SK-N-SH (cell line): ENCODE data around the gene SLC10A1. TPM values are rescaled to one million over a fixed set of nuclear protein-coding genes. Genes with fewer than 3 reads are reported as not detected.

Experiments used
- CTCF ChIA-PET: fragments of 300-600, 350-600 bp; formaldehyde crosslinking; extraction: SDS; loops from one replicate; lab custom pipeline; 2021; lab: Yijun Ruan, JAX
- POLR2A ChIA-PET: fragments of 350-600 bp; sonication (Branson Sonifier 250); formaldehyde crosslinking; extraction: SDS; loops from one replicate; lab custom pipeline; 2020; ENCODE audit warnings: antibody characterized with exemption, inconsistent platforms; lab: Yijun Ruan, JAX
- DNase-seq: peaks from one replicate; pipeline ENCODE4 v3.0.0; 2012
- H2AFZ ChIP-seq: fragments of 200-600 bp; sonication (generic); 2 replicates; pipeline ENCODE4 v1.8.1; 2016; ENCODE audit warnings: antibody characterized with exemption, mild to moderate bottlenecking, low read depth
- H3F3A ChIP-seq: fragments of 200-600 bp; sonication (generic); replicated peaks from 2 replicates; pipeline ENCODE3; 2016; ENCODE audit warnings: antibody characterized with exemption, mild to moderate bottlenecking; ENCODE audit not compliant: insufficient read depth
- H3K27ac ChIP-seq, 2 experiments: fragments of 200-500 bp in 1 of 2; fragments of 200-600 bp in 1 of 2; sonication (Bioruptor generic) in 1 of 2; sonication (generic), shearing (Covaris generic) in 1 of 2; 2 replicates each; pipeline versions ENCODE4 v1.5.1 to v1.6.1; 2014 to 2016; ENCODE audit warnings: low read depth in 2 of 2, inconsistent platforms in 1 of 2, low read length in 1 of 2, mild to moderate bottlenecking in 1 of 2, mixed read lengths in 1 of 2
- H3K27me3 ChIP-seq: fragments of 200-600 bp; sonication (generic), shearing (Covaris generic); 2 replicates; pipeline ENCODE4 v1.6.1; 2016; ENCODE audit warnings: mixed run types; ENCODE audit not compliant: insufficient read depth
- H3K36me3 ChIP-seq, 2 experiments: fragments of 200-500 bp in 1 of 2; fragments of 200-600 bp in 1 of 2; sonication (Bioruptor generic) in 1 of 2; sonication (generic) in 1 of 2; replicated peaks in 1 of 2; 2 replicates each; pipeline versions ENCODE3 to v1.5.1; 2014 to 2016; ENCODE audit warnings: low read length in 1 of 2, mild to moderate bottlenecking in 1 of 2; ENCODE audit not compliant: insufficient read depth in 2 of 2, control insufficient read depth in 1 of 2
- H3K4me1 ChIP-seq, 2 experiments: fragments of 200-500 bp in 1 of 2; fragments of 200-600 bp in 1 of 2; sonication (Bioruptor generic) in 1 of 2; sonication (generic), shearing (Covaris generic) in 1 of 2; 2 replicates each; pipeline versions ENCODE4 v1.5.1 to v1.6.1; 2014 to 2016; ENCODE audit warnings: low read depth in 1 of 2, low read length in 1 of 2, mixed run types in 1 of 2; ENCODE audit not compliant: insufficient read depth in 2 of 2, control insufficient read depth in 1 of 2
- H3K4me2 ChIP-seq: fragments of 200-600 bp; sonication (generic), shearing (Covaris generic); 2 replicates; pipeline ENCODE4 v1.6.1; 2017; ENCODE audit warnings: mixed run types
- H3K4me3 ChIP-seq, 2 experiments: fragments of 200-500 bp in 1 of 2; fragments of 200-600 bp in 1 of 2; sonication (Bioruptor generic) in 1 of 2; sonication (generic), shearing (Covaris generic) in 1 of 2; 2 replicates each; pipeline versions ENCODE4 v1.5.1 to v1.8.1; 2014 to 2016; ENCODE audit warnings: low read depth in 2 of 2, inconsistent platforms in 1 of 2, low read length in 1 of 2, mild to moderate bottlenecking in 1 of 2, mixed read lengths in 1 of 2, moderate library complexity in 1 of 2
- H3K79me2 ChIP-seq: fragments of 200-600 bp; sonication (generic); 2 replicates; pipeline ENCODE4 v1.8.1; 2017; ENCODE audit warnings: mild to moderate bottlenecking; ENCODE audit not compliant: insufficient read depth
- H3K9ac ChIP-seq: fragments of 200-600 bp; sonication (generic); 2 replicates; pipeline ENCODE4 v1.6.1; 2017; ENCODE audit warnings: mixed run types
- H3K9me2 ChIP-seq: fragments of 200-600 bp; sonication (generic); 2 replicates; pipeline ENCODE4 v1.6.1; 2017; ENCODE audit warnings: mixed run types
- H3K9me3 ChIP-seq: fragments of 200-600 bp; sonication (generic); 2 replicates; pipeline ENCODE4 v1.6.1; 2017; ENCODE audit warnings: mixed run types, mild to moderate bottlenecking, moderate library complexity
- H4K20me1 ChIP-seq: fragments of 200-600 bp; sonication (generic); 2 replicates; pipeline ENCODE4 v1.6.1; 2017; ENCODE audit warnings: mild to moderate bottlenecking, mixed run types; ENCODE audit not compliant: insufficient read depth
- EP300 ChIP-seq, 2 experiments: IDR thresholded peaks; 2 replicates each; pipeline versions ENCODE4 v1.4.0 to v1.6.1; 2012; ENCODE audit warnings: borderline replicate concordance in 1 of 2, low read depth in 1 of 2, low read length in 1 of 2
- EZH2phosphoT487 ChIP-seq: fragments of 200-600 bp; sonication (generic); IDR thresholded peaks from 2 replicates; pipeline ENCODE4 v1.6.1; 2017; ENCODE audit warnings: low read depth, mixed run types, mild to moderate bottlenecking, antibody characterized with exemption, moderate library complexity, borderline replicate concordance
- NRF1 ChIP-seq: IDR thresholded peaks from 2 replicates; pipeline ENCODE4 v1.6.1; 2012; ENCODE audit warnings: low read depth, mild to moderate bottlenecking, low read length
- POLR2AphosphoS5 ChIP-seq: IDR thresholded peaks from 2 replicates; pipeline ENCODE4 v1.6.1; 2012; ENCODE audit warnings: low read depth, low read length
- RCOR1 ChIP-seq: fragments of 150-350 bp; IDR thresholded peaks from 2 replicates; pipeline ENCODE4 v1.6.1; 2017; ENCODE audit warnings: antibody characterized with exemption, low read length
- SMC3 ChIP-seq: IDR thresholded peaks from 2 replicates; pipeline ENCODE4 v1.6.1; 2012; ENCODE audit warnings: low read depth, low read length, improper control_type of control experiment
- TAF1 ChIP-seq: IDR thresholded peaks from 2 replicates; pipeline ENCODE4 v1.6.1; 2012; ENCODE audit warnings: low read depth, mild to moderate bottlenecking, low read length, moderate library complexity, borderline replicate concordance
- YY1 ChIP-seq: IDR thresholded peaks from 2 replicates; pipeline ENCODE4 v1.4.0; 2012; ENCODE audit warnings: low read depth, mild to moderate bottlenecking
- WGBS: methylation state at CpG from one replicate; pipeline ENCODE4 v1.1.6; 2017; ENCODE audit warnings: low lambda C conversion rate; 5-methylcytosine and 5-hydroxymethylcytosine counted together
- polyA plus RNA-seq, 3 experiments: library from polyadenylated mRNA; depleted of rRNA; stranded (reverse); fragments of >200 nt; gene quantifications; 2 replicates each; pipeline ENCODE4 v1.2.3, GENCODE V29; 2012
- TF ChIP-seq, protein P1 (sequence below): IDR thresholded peaks from 2 replicates; pipeline ENCODE4 v1.6.1; 2012; ENCODE audit warnings: mild to moderate bottlenecking, low read depth, low read length, moderate library complexity
- TF ChIP-seq, protein P2 (sequence below): IDR thresholded peaks from 2 replicates; pipeline ENCODE4 v1.4.0; 2012; ENCODE audit warnings: low read depth, borderline replicate concordance
- TF ChIP-seq, protein P3 (sequence below): fragments of 200-600 bp; sonication (generic); IDR thresholded peaks from 2 replicates; pipeline ENCODE4 v1.6.1; 2017; ENCODE audit warnings: antibody characterized with exemption, mild to moderate bottlenecking, moderate library complexity

Gene SLC10A1
- polyA plus RNA-seq, 1 of the 3 experiments (the other 2 are of a cell fraction), result not detected

DNA sequence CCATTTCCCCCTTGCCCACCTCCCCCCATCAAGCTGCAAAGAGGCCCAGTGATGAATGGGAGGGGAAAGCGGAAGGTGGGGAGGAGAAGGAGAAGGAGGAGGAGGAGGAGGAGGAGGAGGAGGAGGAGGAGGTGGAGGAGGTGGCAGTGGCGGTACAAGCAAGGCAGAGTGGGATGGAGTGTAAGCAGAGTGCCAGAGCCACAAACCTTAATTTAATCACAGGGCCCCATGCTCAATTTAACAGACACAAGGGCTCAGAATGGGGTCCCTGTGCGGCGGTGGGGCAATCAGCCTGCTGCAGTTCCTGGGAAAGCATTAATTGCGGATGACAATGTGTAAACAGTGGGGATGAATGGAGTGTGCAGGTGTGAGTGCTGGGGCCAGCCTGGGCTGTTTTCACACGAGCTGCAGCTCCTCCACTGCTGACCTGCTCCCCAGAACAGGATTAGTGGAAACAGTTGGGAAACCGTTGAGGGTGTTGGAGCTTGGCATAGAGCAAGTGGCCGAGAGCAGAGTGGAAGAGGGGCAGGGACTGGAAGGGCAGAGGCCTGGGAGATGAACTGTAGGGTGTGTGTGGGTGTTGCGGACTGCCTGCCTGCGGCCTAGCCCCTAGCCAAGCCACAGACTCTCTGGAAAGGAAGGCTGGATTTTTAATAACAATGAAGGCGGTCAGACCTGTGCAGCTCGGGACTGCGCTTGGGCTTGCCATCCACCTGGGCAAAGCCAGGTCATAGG is 45.8 kb upstream of the SLC10A1 start:
- H3K27ac ChIP-seq, result no peak overlapping the region
- no peaks in the 10 kb centered on the region for H3K9me2 ChIP-seq
- H3K36me3 ChIP-seq, result no peaks in the 10 kb centered on the region
- no peaks in the 10 kb centered on the region for H3F3A ChIP-seq
- H3K27me3 ChIP-seq, result no peaks in the 10 kb centered on the region
- no peak overlapping the region for H3K9ac ChIP-seq
- ChIA-PET POLR2A (no interaction called here), CTCF (interaction anchor here (0.7 to 4.2 kb wide), 5 partner anchors 24 to 203 kb away, joined by 3 to 12 read pairs (median 5); no protein-coding TSS in a partner anchor)
- DNase-seq, result no peak
- no peaks in the 10 kb centered on the region for H3K79me2 ChIP-seq
- H3K4me1 ChIP-seq, result peaks cover 0 to 11% of the 10 kb centered on the region in 2 experiments; a peak in 1 of 4 replicates
- TF ChIP-seq, protein P1, sequence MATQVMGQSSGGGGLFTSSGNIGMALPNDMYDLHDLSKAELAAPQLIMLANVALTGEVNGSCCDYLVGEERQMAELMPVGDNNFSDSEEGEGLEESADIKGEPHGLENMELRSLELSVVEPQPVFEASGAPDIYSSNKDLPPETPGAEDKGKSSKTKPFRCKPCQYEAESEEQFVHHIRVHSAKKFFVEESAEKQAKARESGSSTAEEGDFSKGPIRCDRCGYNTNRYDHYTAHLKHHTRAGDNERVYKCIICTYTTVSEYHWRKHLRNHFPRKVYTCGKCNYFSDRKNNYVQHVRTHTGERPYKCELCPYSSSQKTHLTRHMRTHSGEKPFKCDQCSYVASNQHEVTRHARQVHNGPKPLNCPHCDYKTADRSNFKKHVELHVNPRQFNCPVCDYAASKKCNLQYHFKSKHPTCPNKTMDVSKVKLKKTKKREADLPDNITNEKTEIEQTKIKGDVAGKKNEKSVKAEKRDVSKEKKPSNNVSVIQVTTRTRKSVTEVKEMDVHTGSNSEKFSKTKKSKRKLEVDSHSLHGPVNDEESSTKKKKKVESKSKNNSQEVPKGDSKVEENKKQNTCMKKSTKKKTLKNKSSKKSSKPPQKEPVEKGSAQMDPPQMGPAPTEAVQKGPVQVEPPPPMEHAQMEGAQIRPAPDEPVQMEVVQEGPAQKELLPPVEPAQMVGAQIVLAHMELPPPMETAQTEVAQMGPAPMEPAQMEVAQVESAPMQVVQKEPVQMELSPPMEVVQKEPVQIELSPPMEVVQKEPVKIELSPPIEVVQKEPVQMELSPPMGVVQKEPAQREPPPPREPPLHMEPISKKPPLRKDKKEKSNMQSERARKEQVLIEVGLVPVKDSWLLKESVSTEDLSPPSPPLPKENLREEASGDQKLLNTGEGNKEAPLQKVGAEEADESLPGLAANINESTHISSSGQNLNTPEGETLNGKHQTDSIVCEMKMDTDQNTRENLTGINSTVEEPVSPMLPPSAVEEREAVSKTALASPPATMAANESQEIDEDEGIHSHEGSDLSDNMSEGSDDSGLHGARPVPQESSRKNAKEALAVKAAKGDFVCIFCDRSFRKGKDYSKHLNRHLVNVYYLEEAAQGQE, result no peak
- TF ChIP-seq YY1, result no peak
- no peak for TF ChIP-seq SMC3
- TF ChIP-seq TAF1, result no peak
- TF ChIP-seq, protein P2, sequence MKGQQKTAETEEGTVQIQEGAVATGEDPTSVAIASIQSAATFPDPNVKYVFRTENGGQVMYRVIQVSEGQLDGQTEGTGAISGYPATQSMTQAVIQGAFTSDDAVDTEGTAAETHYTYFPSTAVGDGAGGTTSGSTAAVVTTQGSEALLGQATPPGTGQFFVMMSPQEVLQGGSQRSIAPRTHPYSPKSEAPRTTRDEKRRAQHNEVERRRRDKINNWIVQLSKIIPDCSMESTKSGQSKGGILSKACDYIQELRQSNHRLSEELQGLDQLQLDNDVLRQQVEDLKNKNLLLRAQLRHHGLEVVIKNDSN, result no peak
- TF ChIP-seq EZH2phosphoT487, result no peak
- no peak for TF ChIP-seq RCOR1
- no peak for TF ChIP-seq POLR2AphosphoS5
- TF ChIP-seq, protein P3, sequence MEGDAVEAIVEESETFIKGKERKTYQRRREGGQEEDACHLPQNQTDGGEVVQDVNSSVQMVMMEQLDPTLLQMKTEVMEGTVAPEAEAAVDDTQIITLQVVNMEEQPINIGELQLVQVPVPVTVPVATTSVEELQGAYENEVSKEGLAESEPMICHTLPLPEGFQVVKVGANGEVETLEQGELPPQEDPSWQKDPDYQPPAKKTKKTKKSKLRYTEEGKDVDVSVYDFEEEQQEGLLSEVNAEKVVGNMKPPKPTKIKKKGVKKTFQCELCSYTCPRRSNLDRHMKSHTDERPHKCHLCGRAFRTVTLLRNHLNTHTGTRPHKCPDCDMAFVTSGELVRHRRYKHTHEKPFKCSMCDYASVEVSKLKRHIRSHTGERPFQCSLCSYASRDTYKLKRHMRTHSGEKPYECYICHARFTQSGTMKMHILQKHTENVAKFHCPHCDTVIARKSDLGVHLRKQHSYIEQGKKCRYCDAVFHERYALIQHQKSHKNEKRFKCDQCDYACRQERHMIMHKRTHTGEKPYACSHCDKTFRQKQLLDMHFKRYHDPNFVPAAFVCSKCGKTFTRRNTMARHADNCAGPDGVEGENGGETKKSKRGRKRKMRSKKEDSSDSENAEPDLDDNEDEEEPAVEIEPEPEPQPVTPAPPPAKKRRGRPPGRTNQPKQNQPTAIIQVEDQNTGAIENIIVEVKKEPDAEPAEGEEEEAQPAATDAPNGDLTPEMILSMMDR, result no peak
- no peak for TF ChIP-seq NRF1
- no peak for TF ChIP-seq EP300 (IDR thresholded peaks at IDR 0.05; ENCODE audit: borderline replicate concordance in 1 of 2, low read depth in 1 of 2, low read length in 1 of 2)
- no peaks in the 10 kb centered on the region for H4K20me1 ChIP-seq
- WGBS, result 42% methylated on average over 13 of the region's 13 CpGs
- no peak overlapping the region for H3K4me2 ChIP-seq
- no peaks in the 10 kb centered on the region for H3K9me3 ChIP-seq
- no peak overlapping the region for H2AFZ ChIP-seq
- no peak overlapping the region for H3K4me3 ChIP-seq
